GM12892 (cell line): ENCODE data around the gene ZNF507.

Experiments used
- POLR2A ChIP-seq: IDR thresholded peaks from 2 replicates; pipeline ENCODE4 v1.6.1; 2011; ENCODE audit warnings: low read depth, low read length, control low read depth
- POLR2AphosphoS5 ChIP-seq: IDR thresholded peaks from 2 replicates; pipeline ENCODE4 v1.6.1; 2011; ENCODE audit warnings: low read depth, low read length, control low read depth
- TAF1 ChIP-seq: IDR thresholded peaks from 2 replicates; pipeline ENCODE4 v1.6.1; 2011; ENCODE audit warnings: low read depth, mild to moderate bottlenecking, control low read depth, low read length, borderline replicate concordance

- TF ChIP-seq POLR2A (no peak), POLR2AphosphoS5 (no peak), TAF1 (no peak)
Observed at GRCh38 chr19:32337084-32337808, 8.2 kb upstream of the ZNF507 start.
